Stimulated activated CD8-positive, alpha-beta memory T cell treated with anti-CD3 and anti-CD28 coated beads, Interleukin-7, amount 100 ng/mL, for 4 hours (primary cell): ENCODE measurements around the gene NR3C2.

Source experiments
- DNase-seq, 2 donors: peaks; one replicate each; pipeline ENCODE4 v3.0.0-alpha.2; 2020; ENCODE audit warnings: low read depth in 2 of 2

NR3C2 gene

GRCh38 chr4:148056879-148057278 lies 385.3 kb downstream of the NR3C2 start:
- DNase-seq: peak; percentile 53 to 67

- DNase-seq: no peak
Measured at GRCh38 chr4:148055844-148056243, 386.4 kb downstream of the NR3C2 start.

DNA sequence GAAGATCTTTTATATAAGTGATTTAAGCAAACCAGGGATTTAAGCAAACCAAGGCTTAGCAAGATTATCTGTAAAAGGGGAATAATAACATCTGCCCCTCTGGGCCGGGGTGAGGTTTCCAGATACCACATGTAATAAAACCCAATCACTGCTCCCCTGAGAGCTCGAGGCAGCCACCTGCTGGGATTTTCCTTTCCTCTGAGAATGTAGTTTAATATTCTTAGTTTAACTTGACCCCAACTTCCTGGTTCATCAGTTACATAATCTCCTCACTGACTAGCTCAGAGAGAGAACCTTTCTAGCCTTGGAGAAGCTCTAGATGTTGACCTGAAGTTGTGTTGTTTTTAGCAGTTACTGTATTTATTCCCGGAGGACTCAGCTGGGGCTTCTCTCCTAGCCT lies 387.9 kb downstream of the NR3C2 start:
- DNase-seq: no peak

DNA sequence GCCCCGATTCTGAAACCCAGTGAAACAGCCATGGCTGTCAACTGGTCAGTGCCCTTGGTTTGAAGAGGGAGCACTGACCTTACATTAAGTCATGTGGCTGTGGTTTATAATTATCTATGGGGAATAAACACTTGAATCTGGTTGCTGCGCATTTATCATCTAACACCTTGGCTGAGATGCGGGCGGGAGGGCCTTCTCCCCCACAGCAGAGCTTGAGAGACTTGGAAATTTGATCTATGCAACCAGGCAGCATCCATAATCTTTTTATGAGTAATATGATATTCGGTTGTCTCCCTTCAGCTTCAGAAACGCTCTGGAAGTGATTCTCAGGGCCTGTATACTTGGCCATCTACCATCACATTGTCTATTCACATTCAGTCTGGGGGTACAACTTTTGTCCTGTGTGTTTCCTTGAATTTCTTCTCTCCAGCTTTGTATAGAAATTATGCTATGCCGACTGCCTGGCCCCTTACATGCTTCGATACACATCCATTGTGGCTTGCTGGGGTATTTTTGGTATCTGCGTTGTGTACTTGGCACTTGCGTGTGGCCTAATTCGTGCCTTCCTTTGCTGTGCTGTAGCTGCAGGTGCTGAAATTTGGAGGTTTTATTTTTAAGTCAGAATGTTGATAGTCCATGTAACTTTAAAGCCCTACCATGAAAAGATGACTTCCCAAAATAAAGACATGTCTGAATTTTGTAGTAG lies 388.8 kb downstream of the NR3C2 start:
- no peak for DNase-seq

- DNase-seq: no peak
Measured at GRCh38 chr4:148052448-148052847, 389.8 kb downstream of the NR3C2 start.

- no peak for DNase-seq
Measured at GRCh38 chr4:148051403-148051802, 390.8 kb downstream of the NR3C2 start.

- no peak for DNase-seq
Measured at GRCh38 chr4:148048598-148048997, 393.6 kb downstream of the NR3C2 start.

GRCh38 chr4:148044912-148045352 lies 397.3 kb downstream of the NR3C2 start:
- DNase-seq: no peak

DNA sequence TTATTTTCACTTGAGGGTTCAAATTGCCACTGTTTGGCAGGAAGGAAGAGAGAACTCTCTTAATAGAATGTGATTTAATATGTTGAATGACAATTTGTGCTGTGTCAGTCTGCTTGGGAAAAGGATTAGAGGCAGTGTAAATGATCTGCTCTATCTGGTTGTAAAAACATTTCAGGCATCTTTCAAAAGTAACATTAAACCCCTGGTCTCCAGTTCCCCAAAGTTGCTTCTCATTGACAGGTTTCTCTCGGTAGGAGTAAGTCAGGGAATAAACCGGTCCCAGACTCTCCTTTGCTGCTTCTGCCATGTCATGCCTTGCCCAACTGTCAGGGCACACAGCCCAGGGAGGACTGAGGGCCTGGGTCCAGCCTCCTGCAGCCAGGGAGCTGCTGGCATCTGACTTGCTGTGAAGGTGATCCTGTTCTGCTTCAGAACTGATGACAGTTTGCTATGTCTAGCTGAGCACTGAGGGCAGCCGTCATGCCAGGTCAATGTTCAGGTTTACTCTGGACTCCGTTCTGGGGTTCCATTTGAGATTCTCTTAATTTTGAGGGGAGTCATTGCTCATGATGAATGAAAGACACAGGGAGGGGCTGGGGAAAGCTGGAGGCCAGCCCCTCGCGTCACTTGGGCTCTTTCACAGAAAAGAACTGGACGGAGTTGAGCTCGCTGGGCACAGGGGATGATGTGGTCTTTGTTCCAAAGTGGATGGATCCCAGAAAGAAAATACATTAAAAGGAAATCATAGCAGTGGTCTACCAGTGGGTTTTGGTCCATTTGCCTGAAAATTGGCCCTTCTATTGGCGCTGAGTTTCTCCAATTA lies 397.9 kb downstream of the NR3C2 start:
- DNase-seq: no peak

- no peak for DNase-seq
Measured at GRCh38 chr4:148041606-148042329, 400.4 kb downstream of the NR3C2 start.

- DNase-seq: no peak
Measured at GRCh38 chr4:148034813-148035212, 407.4 kb downstream of the NR3C2 start.

DNA sequence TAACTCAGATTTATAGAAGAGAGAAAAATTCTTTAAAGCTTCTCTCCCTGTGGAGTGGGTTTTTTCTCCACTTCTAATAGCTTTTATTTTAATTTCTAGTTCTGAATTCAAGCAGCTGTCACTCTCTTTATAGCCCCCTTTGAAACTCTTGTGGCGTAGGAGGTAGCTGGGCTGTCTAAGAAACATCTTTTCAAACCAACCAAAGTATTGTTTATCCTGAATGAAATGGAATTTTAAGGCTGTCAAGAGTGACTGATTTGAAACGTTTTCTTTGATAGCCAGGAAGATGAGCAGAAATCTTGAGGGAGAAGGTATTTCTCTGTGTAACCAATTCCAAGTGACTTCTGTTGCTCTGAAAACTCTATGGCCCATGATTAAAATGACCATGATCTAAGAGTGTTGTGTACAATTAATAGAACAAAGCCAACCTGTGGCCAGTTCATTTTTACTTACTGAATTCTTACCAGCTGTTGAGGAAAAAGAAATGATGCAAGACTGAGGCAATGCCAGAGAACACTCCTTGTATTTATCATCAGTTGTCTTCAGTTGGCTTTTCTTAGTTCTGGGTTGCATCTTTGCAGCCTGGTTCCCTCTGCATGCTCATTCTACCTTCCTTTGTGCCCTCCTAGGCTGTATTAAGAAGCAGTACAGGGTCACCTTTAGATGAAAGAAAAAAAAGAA lies 411.9 kb downstream of the NR3C2 start:
- DNase-seq: no peak

GRCh38 chr4:148029781-148030180 lies 412.4 kb downstream of the NR3C2 start:
- DNase-seq: no peak
